BLaER1 treated with 17β-estradiol and CSF1 and Interleukin-3, amounts not matched to agents 10 nM and 100 nM (cell line): ENCODE data around the gene ARHGAP26.

Experiments
- H3K27ac ChIP-seq, 11 experiments: shearing (Covaris generic); formaldehyde crosslinking; 2 replicates each; pipeline ENCODE4 v1.8.1; 2022
- H3K27me3 ChIP-seq, 11 experiments: shearing (Covaris generic); formaldehyde crosslinking; 2 replicates each; pipeline ENCODE4 v1.8.1; 2022
- H3K36me3 ChIP-seq, 11 experiments: shearing (Covaris generic); formaldehyde crosslinking; 2 replicates each; pipeline ENCODE4 v1.8.1; 2022
- H3K4me1 ChIP-seq, 10 experiments: shearing (Covaris generic); formaldehyde crosslinking; 2 replicates each; pipeline ENCODE4 v1.8.1; 2022
- H3K4me2 ChIP-seq, 11 experiments: shearing (Covaris generic); formaldehyde crosslinking; 2 replicates each; pipeline ENCODE4 v1.8.1; 2022
- H3K4me3 ChIP-seq, 10 experiments: shearing (Covaris generic); formaldehyde crosslinking; 2 replicates each; pipeline ENCODE4 v1.8.1; 2022
- H3K9ac ChIP-seq, 11 experiments: shearing (Covaris generic); formaldehyde crosslinking; 2 replicates each; pipeline ENCODE4 v1.8.1; 2022
- H3K9me3 ChIP-seq, 11 experiments: shearing (Covaris generic); formaldehyde crosslinking; replicated peaks in 1 of 11; 2 replicates each; pipeline ENCODE4 v1.8.1; 2022
- H4K20me1 ChIP-seq, 11 experiments: shearing (Covaris generic); formaldehyde crosslinking; 2 replicates each; pipeline ENCODE4 v1.8.1; 2022
- Cebpa-rat ChIP-seq, 11 experiments: shearing (Covaris generic); IDR thresholded peaks; 2 replicates each; pipeline ENCODE4 v1.8.1; 2022

The ARHGAP26 gene

DNA sequence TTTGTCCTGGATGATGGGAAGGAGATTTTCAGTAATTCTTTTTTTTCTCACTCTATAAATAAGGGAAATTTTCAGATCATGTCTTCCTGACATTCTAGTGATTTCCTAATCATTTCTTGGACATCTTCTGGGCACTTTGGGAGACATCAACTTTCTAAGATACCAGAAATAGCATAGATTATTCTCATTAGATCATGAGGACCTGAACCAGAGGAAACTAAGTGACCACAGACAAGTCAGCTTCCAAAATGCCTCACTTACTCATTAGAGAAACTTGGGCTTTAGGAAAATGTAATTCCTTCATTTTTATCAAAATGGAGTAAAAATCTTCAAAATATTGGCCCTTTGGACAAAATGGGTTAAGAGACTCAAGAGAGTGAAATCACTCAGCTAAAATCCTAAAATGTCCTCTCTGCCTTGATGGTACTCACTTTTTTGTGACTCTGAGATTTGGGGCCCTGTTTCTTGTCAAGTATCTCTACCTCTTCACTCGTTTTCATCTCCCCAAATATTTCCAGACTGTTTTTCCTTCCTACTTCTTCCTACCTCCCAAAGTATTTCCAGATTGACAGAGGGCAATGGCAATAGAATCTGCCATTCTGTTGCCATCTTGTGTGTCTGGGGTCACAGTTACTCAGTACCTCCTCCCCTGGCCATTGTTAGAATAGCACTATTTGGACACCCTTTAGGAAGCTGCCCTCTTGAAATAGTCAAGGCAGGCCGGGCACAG lies 438.8 kb downstream of the ARHGAP26 start:
- Histone ChIP-seq H3K9me3 (no peaks in the 10 kb centered on the region), H3K27me3 (no peaks in the 10 kb centered on the region), H3K4me3 (no peak overlapping the region), H3K27ac (no peak overlapping the region), H3K4me2 (no peak overlapping the region), H3K9ac (no peak overlapping the region), H3K4me1 (peaks cover 21 to 55% (median 34%) of the 10 kb centered on the region in 10 experiments), H4K20me1 (peaks cover 0 to 56% (median 0%) of the 10 kb centered on the region in 11 experiments; a peak in 5 of 22 replicates), H3K36me3 (peaks cover 0 to 71% (median 0%) of the 10 kb centered on the region in 11 experiments; a peak in 10 of 22 replicates)
- TF ChIP-seq Cebpa-rat (IDR thresholded peaks at IDR 0.05), result no peak

DNA sequence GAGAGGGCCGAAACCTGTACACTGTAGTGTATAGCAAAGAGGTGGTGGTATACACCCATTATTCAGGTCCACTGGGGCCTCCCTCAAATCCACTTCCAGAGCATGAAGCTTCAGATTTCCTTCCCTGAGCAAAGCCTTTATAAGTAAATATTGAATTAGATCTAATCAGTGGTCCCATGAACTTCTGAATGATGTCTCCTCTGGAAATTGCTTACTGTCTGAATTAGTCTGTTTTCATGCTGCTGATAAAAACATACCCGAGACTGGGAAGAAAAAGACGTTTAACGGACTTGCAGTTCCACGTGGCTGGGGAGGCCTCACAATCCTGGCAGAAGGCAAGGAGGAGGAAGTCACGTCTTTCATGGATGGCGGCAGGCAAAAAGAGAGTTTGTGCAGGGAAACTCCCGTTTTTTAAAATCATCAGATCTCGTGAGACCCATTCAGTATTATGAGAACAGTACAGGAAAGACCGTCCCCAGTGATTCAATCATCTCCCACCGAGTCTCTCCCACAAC lies 439.8 kb downstream of the ARHGAP26 start:
- H3K27me3 ChIP-seq, result no peaks in the 10 kb centered on the region
- TF ChIP-seq Cebpa-rat (IDR thresholded peaks at IDR 0.05), result no peak

DNA sequence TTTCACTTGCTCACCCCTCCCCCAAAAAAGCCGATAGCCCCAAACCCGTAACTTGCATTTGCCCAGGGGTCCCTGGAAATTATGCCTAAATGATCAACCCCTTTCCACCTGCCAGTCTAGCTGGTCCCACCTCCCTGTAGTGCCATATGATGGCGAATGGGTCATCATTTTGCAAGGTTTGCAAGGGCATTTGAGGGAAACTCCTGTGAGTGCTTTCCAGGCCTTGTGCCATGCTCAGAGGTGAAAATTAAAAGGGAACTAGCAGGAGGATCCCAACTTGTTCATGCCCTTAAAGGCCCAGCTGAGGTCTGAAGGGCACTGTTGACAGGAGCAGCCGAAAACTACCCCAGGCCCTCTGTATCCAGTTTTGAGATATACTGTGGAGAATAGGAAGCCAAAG lies 440.4 kb downstream of the ARHGAP26 start:
- Histone ChIP-seq H4K20me1 (peaks cover 0 to 42% (median 0%) of the 10 kb centered on the region in 11 experiments; a peak in 5 of 22 replicates), H3K27me3 (no peaks in the 10 kb centered on the region), H3K36me3 (peaks cover 0 to 88% (median 12%) of the 10 kb centered on the region in 11 experiments; a peak in 13 of 22 replicates), H3K9me3 (no peaks in the 10 kb centered on the region), H3K4me2 (no peak overlapping the region), H3K9ac (no peak overlapping the region), H3K27ac (no peak overlapping the region), H3K4me1 (peaks cover 32 to 59% (median 47%) of the 10 kb centered on the region in 10 experiments), H3K4me3 (no peak overlapping the region)
- no peak for TF ChIP-seq Cebpa-rat (IDR thresholded peaks at IDR 0.05)

More for the DNA sequence above, 439.8 kb downstream of the ARHGAP26 start:
- Histone ChIP-seq H3K9ac (no peak overlapping the region), H4K20me1 (peaks cover 0 to 48% (median 0%) of the 10 kb centered on the region in 11 experiments; a peak in 5 of 22 replicates), H3K36me3 (peaks cover 0 to 81% (median 10%) of the 10 kb centered on the region in 11 experiments; a peak in 13 of 22 replicates), H3K27ac (no peak overlapping the region), H3K4me2 (no peak overlapping the region), H3K9me3 (no peaks in the 10 kb centered on the region), H3K4me1 (peaks cover 30 to 59% (median 44%) of the 10 kb centered on the region in 10 experiments), H3K4me3 (no peak overlapping the region)

DNA sequence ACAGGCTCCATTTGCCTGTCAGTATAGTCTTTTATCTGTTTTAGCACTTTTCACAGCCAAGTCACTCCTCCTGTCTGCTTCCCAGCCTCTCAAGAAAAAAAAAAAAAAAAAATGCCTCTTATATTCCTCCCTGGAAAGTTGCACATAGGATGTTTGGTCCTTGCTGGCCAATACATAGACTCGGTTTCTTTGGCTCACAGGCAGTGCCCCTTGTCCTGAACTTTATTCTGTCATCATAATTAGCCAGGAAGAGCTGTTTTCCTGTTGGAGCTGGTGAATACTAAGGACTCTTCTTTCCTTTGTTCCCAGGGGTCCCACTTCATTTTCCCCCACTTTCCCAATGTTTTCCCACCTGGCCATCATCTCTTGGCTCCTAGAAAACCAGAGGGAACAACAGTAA lies 442.1 kb downstream of the ARHGAP26 start:
- Histone ChIP-seq H3K27me3 (no peaks in the 10 kb centered on the region), H3K4me1 (peaks cover 24 to 61% (median 49%) of the 10 kb centered on the region in 10 experiments), H3K4me3 (no peak overlapping the region), H3K9me3 (no peaks in the 10 kb centered on the region), H4K20me1 (peaks cover 0 to 32% (median 0%) of the 10 kb centered on the region in 11 experiments; a peak in 5 of 22 replicates), H3K9ac (peak overlapping the region in 1 of 11 experiments; percentile 22; a peak in 1 of 22 replicates), H3K27ac (no peak overlapping the region), H3K36me3 (peaks cover 0 to 95% (median 23%) of the 10 kb centered on the region in 11 experiments; a peak in 16 of 22 replicates), H3K4me2 (peak overlapping the region in 4 of 11 experiments; percentile 26 to 83 (median 73); a peak in 4 of 22 replicates)
- no peak for TF ChIP-seq Cebpa-rat (IDR thresholded peaks at IDR 0.05)

DNA sequence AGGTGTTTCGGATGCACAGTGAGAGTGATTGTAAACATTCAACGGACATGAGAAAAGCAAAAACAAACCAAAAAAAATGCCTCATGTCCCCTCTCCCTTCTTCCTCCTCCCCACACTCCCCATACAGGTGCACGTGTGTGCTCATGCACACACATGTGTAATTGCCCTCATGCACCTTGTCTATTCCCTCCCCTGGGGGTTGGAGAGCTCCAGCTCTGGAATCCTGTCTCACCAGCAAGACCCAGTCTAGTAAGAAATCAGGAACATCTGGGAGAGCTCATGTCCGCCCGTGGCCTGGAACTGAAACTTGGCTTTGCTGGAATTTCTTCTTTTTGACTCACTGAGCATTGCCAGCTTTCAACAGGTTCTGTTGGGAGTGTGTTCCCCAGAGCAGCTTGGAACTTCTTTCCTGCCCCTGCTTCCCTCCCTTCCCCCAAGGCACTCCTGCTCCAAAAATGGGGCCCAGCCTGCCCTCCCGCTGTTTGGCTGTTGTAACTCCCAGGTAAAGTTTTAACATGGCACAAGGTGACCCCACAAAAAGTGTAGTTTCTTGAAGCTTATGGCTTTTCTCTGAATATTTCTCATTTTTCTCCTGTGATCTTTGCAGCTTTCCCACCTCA lies 443.2 kb downstream of the ARHGAP26 start:
- Histone ChIP-seq H3K36me3 (peaks cover 0 to 95% (median 23%) of the 10 kb centered on the region in 11 experiments; a peak in 17 of 22 replicates), H3K9ac (peak overlapping the region in 9 of 11 experiments; percentile 7 to 66 (median 34); a peak in 13 of 22 replicates), H3K27ac (peak overlapping the region in 10 of 11 experiments; percentile 8 to 70 (median 38); a peak in 15 of 22 replicates), H3K9me3 (no peaks in the 10 kb centered on the region), H3K27me3 (no peaks in the 10 kb centered on the region), H3K4me1 (peaks cover 24 to 71% (median 56%) of the 10 kb centered on the region in 10 experiments), H4K20me1 (peaks cover 0 to 26% (median 0%) of the 10 kb centered on the region in 11 experiments; a peak in 4 of 22 replicates), H3K4me3 (peak overlapping the region in 2 of 10 experiments; percentile 11 to 33; a peak in 2 of 20 replicates), H3K4me2 (peak overlapping the region; percentile 69 to 86 (median 79))
- no peak for TF ChIP-seq Cebpa-rat (IDR thresholded peaks at IDR 0.05)

DNA sequence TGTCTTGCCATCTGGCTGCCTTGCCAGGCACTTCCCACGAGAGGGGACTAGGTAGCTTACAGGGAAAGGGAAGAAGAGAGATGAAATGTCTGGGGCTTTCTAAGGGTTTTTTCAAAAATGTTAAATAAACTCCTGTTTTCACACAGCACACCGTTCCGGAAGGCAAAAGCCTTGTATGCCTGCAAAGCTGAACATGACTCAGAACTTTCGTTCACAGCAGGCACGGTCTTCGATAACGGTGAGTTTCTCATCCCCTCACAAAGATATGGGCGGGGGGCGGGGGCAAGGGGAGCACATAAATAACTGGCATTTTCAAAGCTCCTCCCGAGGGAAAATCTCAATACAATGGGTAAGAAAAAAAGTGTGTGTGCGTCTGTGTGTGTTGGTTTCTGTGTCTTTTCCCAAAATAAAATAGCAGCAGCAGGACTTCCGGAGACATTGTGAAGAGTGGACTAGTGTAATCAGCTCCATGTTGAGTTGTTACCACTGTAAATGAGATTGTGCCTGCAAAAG lies 443.7 kb downstream of the ARHGAP26 start:
- H3K27me3 ChIP-seq, result no peaks in the 10 kb centered on the region
- H3K36me3 ChIP-seq, result peaks cover 0 to 95% (median 23%) of the 10 kb centered on the region in 11 experiments; a peak in 17 of 22 replicates
- H3K9ac ChIP-seq, result peak overlapping the region in 9 of 11 experiments; percentile 7 to 66 (median 34); a peak in 13 of 22 replicates
- peak overlapping the region in 2 of 10 experiments; percentile 11 to 33; a peak in 2 of 20 replicates for H3K4me3 ChIP-seq
- H3K9me3 ChIP-seq, result no peaks in the 10 kb centered on the region
- peak overlapping the region; percentile 69 to 86 (median 79) for H3K4me2 ChIP-seq
- TF ChIP-seq Cebpa-rat (IDR thresholded peaks at IDR 0.05), result no peak
- peaks cover 24 to 74% (median 56%) of the 10 kb centered on the region in 10 experiments for H3K4me1 ChIP-seq
- peaks cover 0 to 26% (median 0%) of the 10 kb centered on the region in 11 experiments; a peak in 4 of 22 replicates for H4K20me1 ChIP-seq
- peak overlapping the region in 10 of 11 experiments; percentile 8 to 70 (median 38); a peak in 15 of 22 replicates for H3K27ac ChIP-seq

DNA sequence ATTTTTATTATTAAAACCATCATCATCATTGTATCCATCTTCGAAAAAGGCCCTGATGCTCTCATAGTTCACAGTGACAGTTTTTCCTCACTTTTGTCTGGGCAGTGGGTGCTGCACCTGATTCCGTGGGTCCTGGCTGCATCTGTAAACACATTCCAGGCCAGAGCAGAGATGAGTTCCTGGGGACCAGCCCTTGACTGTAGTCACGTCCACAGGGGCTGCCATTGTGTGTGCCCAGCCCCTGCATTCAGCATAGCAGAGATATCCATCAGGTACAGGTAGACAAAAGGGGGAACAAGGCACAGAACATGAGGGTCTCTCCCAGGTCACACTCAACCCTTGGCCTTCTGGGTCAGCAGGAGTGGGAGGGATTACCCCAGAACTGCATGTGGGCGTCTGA lies 444.3 kb downstream of the ARHGAP26 start:
- TF ChIP-seq Cebpa-rat (IDR thresholded peaks at IDR 0.05), result no peak
- H3K4me1 ChIP-seq, result peaks cover 24 to 79% (median 56%) of the 10 kb centered on the region in 10 experiments
- H3K36me3 ChIP-seq, result peaks cover 0 to 95% (median 23%) of the 10 kb centered on the region in 11 experiments; a peak in 17 of 22 replicates
- H3K27me3 ChIP-seq, result no peaks in the 10 kb centered on the region
- no peaks in the 10 kb centered on the region for H3K9me3 ChIP-seq
- peak overlapping the region; percentile 63 to 86 (median 79); a peak in 20 of 22 replicates for H3K4me2 ChIP-seq
- H3K9ac ChIP-seq, result no peak overlapping the region
- peak overlapping the region in 5 of 11 experiments; percentile 44 to 70 (median 64); a peak in 8 of 22 replicates for H3K27ac ChIP-seq
- 0 out of 20 replicates have a peak overlapping the region, but pooled peaks of 1 of the 10 experiments have one; percentile 33 for H3K4me3 ChIP-seq
- H4K20me1 ChIP-seq, result peaks cover 0 to 26% (median 0%) of the 10 kb centered on the region in 11 experiments; a peak in 4 of 22 replicates

DNA sequence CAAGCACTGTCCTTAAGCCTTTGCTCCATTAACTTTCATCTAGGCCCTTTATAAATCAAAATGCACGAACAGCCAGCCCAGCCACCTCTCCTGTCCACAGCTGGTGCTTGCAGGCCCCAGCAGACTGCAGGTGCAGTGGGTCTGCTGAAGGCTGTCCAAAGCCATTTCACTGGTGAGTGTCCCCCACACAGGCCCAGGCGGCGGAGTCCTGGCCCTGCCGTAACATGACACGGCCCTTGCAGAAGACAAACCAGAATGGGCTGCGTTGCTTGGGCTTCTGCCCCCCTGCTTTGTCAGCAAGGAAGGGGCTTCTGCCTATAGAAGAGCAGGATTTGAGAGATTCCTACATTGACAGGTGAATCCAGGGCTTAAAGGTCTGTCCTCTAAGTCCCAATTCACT lies 444.7 kb downstream of the ARHGAP26 start:
- Histone ChIP-seq H4K20me1 (peaks cover 0 to 26% (median 0%) of the 10 kb centered on the region in 11 experiments; a peak in 4 of 22 replicates), H3K9me3 (no peaks in the 10 kb centered on the region), H3K27ac (peak overlapping the region in 2 of 11 experiments; percentile 64 to 70; a peak in 2 of 22 replicates), H3K4me3 (no peak overlapping the region), H3K9ac (no peak overlapping the region), H3K4me1 (peaks cover 25 to 84% (median 58%) of the 10 kb centered on the region in 10 experiments), H3K36me3 (peaks cover 0 to 95% (median 23%) of the 10 kb centered on the region in 11 experiments; a peak in 17 of 22 replicates), H3K4me2 (peak overlapping the region; percentile 60 to 86 (median 79); a peak in 20 of 22 replicates), H3K27me3 (no peaks in the 10 kb centered on the region)
- TF ChIP-seq Cebpa-rat (IDR thresholded peaks at IDR 0.05), result no peak
